A673 (cell line): Measurements from ENCODE around the gene TSC2. TPM values are rescaled to one million over a fixed set of nuclear protein-coding genes. Genes with fewer than 3 reads are reported as not detected.

Source experiments
- BruUV-seq: library from RNA; stranded (reverse); fragments of 400-500 nt; replicated peaks from 2 replicates; lab custom pipeline; 2021; lab: Mats Ljungman, UMichigan
- CTCF ChIA-PET: fragments of 300-600 bp; sonication (Branson Sonifier 250); formaldehyde crosslinking; loops from one replicate; lab custom pipeline; 2022; ENCODE audit warnings: antibody characterized with exemption; lab: Charles Lee
- POLR2A ChIA-PET: fragments of 300-600 bp; sonication (Branson Sonifier 250); formaldehyde crosslinking; loops from one replicate; lab custom pipeline; 2022; ENCODE audit warnings: antibody characterized with exemption; ENCODE audit not compliant: low non-redundant PET; lab: Charles Lee
- DNase-seq: peaks from one replicate; pipeline ENCODE4 v3.0.0-alpha.2; 2015; ENCODE audit warnings: low spot score
- H3K27ac ChIP-seq: fragments of 200-600 bp; sonication (generic); 2 replicates; pipeline ENCODE4 v1.5.1; 2016; ENCODE audit warnings: mixed run types, low read depth, mild to moderate bottlenecking, mixed read lengths, antibody characterized with exemption, low read length; ENCODE audit not compliant: poor library complexity, severe bottlenecking
- H3K27me3 ChIP-seq: fragments of 200-600 bp; sonication (generic); replicated peaks from 2 replicates; pipeline ENCODE4 v1.6.1; 2017; ENCODE audit warnings: mixed run types, low read depth, mild to moderate bottlenecking, mixed read lengths, antibody characterized with exemption, low read length; ENCODE audit not compliant: insufficient read depth, poor library complexity
- H3K36me3 ChIP-seq: fragments of 200-600 bp; sonication (generic); 2 replicates; pipeline ENCODE4 v1.6.1; 2016; ENCODE audit warnings: mixed run types, mild to moderate bottlenecking, mixed read lengths, antibody characterized with exemption, low read length; ENCODE audit not compliant: insufficient read depth, poor library complexity, severe bottlenecking
- H3K4me1 ChIP-seq: fragments of 200-600 bp; sonication (generic); 2 replicates; pipeline ENCODE4 v1.6.1; 2017; ENCODE audit warnings: mixed run types, mild to moderate bottlenecking, mixed read lengths, antibody characterized with exemption, low read length; ENCODE audit not compliant: insufficient read depth, poor library complexity, severe bottlenecking
- H3K4me3 ChIP-seq: fragments of 200-600 bp; sonication (generic); 2 replicates; pipeline ENCODE4 v1.5.1; 2016; ENCODE audit warnings: low read depth, mixed run types, mild to moderate bottlenecking, mixed read lengths, low read length; ENCODE audit not compliant: poor library complexity, severe bottlenecking
- H3K9me3 ChIP-seq: fragments of 200-600 bp; sonication (generic); 2 replicates; pipeline ENCODE4 v1.6.1; 2016; ENCODE audit warnings: mixed run types, low read depth, mild to moderate bottlenecking, mixed read lengths, antibody characterized with exemption, low read length; ENCODE audit not compliant: poor library complexity, severe bottlenecking
- CTCF ChIP-seq: fragments of 300-800, 200-600 bp; sonication (generic); conservative IDR thresholded peaks from 2 replicates; pipeline ENCODE4 v1.5.1; 2017; ENCODE audit warnings: low read depth, mild to moderate bottlenecking, antibody characterized with exemption, low read length, moderate library complexity, mixed read lengths
- EZH2 ChIP-seq: fragments of 200-600 bp; sonication (generic); IDR thresholded peaks from 2 replicates; pipeline ENCODE4 v1.6.1; 2017; ENCODE audit warnings: borderline replicate concordance, low read depth, mild to moderate bottlenecking, mixed read lengths, antibody characterized with exemption, low read length; ENCODE audit not compliant: poor library complexity, severe bottlenecking
- intact Hi-C: fragments of 100-400 bp; cut with micrococcal nuclease; formaldehyde crosslinking; loops from one replicate; pipeline ENCODE4 v1.10.0; 2022; ENCODE audit not compliant: unreplicated experiment
- total RNA-seq: library from RNA; stranded (reverse); gene quantifications from 2 replicates; pipeline ENCODE4 v1.2.3, GENCODE V29; 2021

The TSC2 gene
- total RNA-seq, 1 experiment from 2014 or later, result 125 TPM

DNA sequence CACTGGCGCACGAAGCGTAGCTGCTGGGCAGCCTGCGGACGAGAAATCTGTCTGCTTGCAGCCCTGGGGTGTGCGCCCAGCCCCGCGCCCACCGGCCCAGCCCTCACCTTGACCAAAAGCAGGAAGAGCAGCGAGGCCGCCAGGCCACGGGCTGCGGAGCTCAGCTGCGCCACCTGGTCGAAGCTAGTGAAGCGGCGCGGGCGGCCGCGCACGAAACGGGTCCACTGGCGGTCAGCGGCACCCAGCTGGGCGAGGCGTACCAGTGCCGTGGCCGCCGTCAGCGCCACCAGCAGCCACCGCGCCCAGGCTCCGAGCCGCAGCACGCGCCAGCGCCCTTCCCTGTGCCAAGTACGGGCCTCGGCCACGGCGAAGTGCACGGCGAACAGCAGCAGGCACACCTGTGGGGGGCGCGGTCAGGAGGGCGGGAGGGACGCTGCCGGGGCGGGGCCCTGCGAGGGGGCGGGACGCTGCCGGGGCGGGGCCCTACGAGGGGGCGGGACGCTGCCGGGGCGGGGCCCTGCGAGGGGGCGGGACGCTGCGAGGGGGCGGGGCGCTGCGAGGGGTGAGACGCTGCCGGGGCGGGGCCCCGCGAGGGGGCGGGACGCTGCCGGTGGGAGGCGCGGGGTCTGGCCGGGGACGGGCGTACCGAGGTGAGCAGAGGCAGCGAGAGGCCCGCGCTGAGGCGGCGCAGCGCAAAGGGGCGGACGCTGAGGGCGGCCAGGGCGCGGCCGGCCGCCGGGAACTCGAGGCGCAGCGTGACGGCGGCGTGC is 43.2 kb downstream of the TSC2 start:
- H3K36me3 ChIP-seq, result peaks cover 62% of the 10 kb centered on the region
- no peaks in the 10 kb centered on the region for H3K9me3 ChIP-seq
- TF ChIP-seq CTCF (no peak), EZH2 (no peak)
- POLR2A ChIA-PET, result interaction anchor here (0.8 kb wide), 1 partner anchor 57 kb away, joined by 4 read pairs; no protein-coding TSS in a partner anchor
- no peak overlapping the region for H3K4me3 ChIP-seq
- BruUV-seq, result no TSS peak
- no peaks in the 10 kb centered on the region for H3K4me1 ChIP-seq
- intact Hi-C loops, result no loop called here
- CTCF ChIA-PET, result no interaction called here
- DNase-seq, result no peak
- H3K27ac ChIP-seq, result no peak overlapping the region
- no peaks in the 10 kb centered on the region for H3K27me3 ChIP-seq

GRCh38 chr16:2091547-2092255 is 43.9 kb downstream of the TSC2 start:
- H3K9me3 ChIP-seq, result no peaks in the 10 kb centered on the region
- H3K27ac ChIP-seq, result no peak overlapping the region
- TF ChIP-seq EZH2 (no peak), CTCF (no peak)
- H3K4me3 ChIP-seq, result no peak overlapping the region
- DNase-seq, result no peak
- peaks cover 69% of the 10 kb centered on the region for H3K36me3 ChIP-seq
- intact Hi-C loops, result no loop called here
- BruUV-seq, result no TSS peak
- no peaks in the 10 kb centered on the region for H3K4me1 ChIP-seq
- ChIA-PET POLR2A (interaction anchor here (0.8 kb wide), 1 partner anchor 58 kb away, joined by 4 read pairs; no protein-coding TSS in a partner anchor), CTCF (interaction anchor here (0.6 kb wide), 1 partner anchor 49 kb away, joined by 5 read pairs; no protein-coding TSS in a partner anchor)
- H3K27me3 ChIP-seq, result no peaks in the 10 kb centered on the region

DNA sequence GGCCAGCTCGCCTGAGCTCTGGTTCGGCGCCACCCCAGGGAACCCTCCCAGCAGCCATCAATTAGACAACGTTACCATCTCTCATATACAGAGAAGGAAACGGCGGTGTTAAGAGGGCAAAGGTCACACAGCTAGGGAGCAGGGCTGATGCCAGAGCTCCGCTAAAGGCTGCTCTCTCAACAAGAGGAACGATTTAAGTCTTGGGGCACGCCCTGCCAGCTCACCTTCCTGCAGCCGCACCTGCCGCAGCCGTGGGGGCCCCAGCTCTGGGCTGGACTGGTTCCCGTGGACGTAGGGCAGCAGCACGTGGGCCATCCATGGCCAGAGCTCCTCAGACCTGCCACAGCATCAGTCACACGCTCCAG is 44.5 kb downstream of the TSC2 start:
- no TSS peak for BruUV-seq
- intact Hi-C loops, result no loop called here
- TF ChIP-seq CTCF (no peak), EZH2 (no peak)
- H3K36me3 ChIP-seq, result peaks cover 70% of the 10 kb centered on the region
- no peaks in the 10 kb centered on the region for H3K9me3 ChIP-seq
- no peaks in the 10 kb centered on the region for H3K4me1 ChIP-seq
- no peaks in the 10 kb centered on the region for H3K27me3 ChIP-seq
- DNase-seq, result no peak
- no peak overlapping the region for H3K27ac ChIP-seq
- H3K4me3 ChIP-seq, result no peak overlapping the region
- POLR2A ChIA-PET, result no interaction called here
- CTCF ChIA-PET, result interaction anchor here (0.6 kb wide), 1 partner anchor 48 kb away, joined by 5 read pairs; no protein-coding TSS in a partner anchor
